HEK293 (cell line): Measurements from ENCODE around the gene ACKR4.

Source experiments
- CTCF ChIA-PET: fragments of 350-600 bp; formaldehyde crosslinking; extraction: SDS; loops from one replicate; lab custom pipeline; 2021; ENCODE audit warnings: antibody characterized with exemption; lab: Yijun Ruan, JAX
- POLR2A ChIA-PET: fragments of 300-600 bp; formaldehyde crosslinking; extraction: SDS; loops from one replicate; lab custom pipeline; 2020; ENCODE audit warnings: antibody characterized with exemption, inconsistent platforms; lab: Yijun Ruan, JAX
- H3K27ac ChIP-seq: fragments of 200-500 bp; sonication (Bioruptor generic); 2 replicates; pipeline ENCODE4 v1.5.1; 2014; ENCODE audit warnings: low read depth, low read length, control low read depth, inconsistent platforms; ENCODE audit errors: extremely low read depth
- H3K36me3 ChIP-seq, 2 experiments: fragments of 200-500 bp in 1 of 2; sonication (Bioruptor generic) in 1 of 2; 1 replicate in 1 of 2; 2 replicates in 1 of 2; pipeline ENCODE4 v1.5.1; 2014 to 2017; ENCODE audit warnings: inconsistent platforms in 2 of 2, low read length in 2 of 2; ENCODE audit not compliant: control insufficient read depth in 2 of 2, insufficient read depth in 1 of 2
- H3K4me1 ChIP-seq: fragments of 200-500 bp; sonication (Bioruptor generic); 2 replicates; pipeline ENCODE4 v1.5.1; 2014; ENCODE audit warnings: mild to moderate bottlenecking, low read length, inconsistent platforms; ENCODE audit not compliant: control insufficient read depth, insufficient read depth
- H3K4me3 ChIP-seq: 2 replicates; pipeline ENCODE4 v1.5.1; 2011; ENCODE audit warnings: low read depth, mild to moderate bottlenecking, control low read depth, low read length, moderate library complexity
- H3K9me3 ChIP-seq: fragments of 200-500 bp; sonication (Bioruptor generic); 2 replicates; pipeline ENCODE4 v1.5.1; 2014; ENCODE audit warnings: low read depth, low read length, inconsistent platforms; ENCODE audit not compliant: control insufficient read depth, insufficient read depth
- FEZF1 ChIP-seq: fragments of 450-650 bp; formaldehyde crosslinking; IDR thresholded peaks from 2 replicates; pipeline ENCODE4 v1.5.1; 2016; ENCODE audit warnings: missing biosample characterization, missing genetic modification characterization
- GLI2 ChIP-seq: fragments of 450-650 bp; formaldehyde crosslinking; IDR thresholded peaks from 2 replicates; pipeline ENCODE4; 2017; ENCODE audit warnings: missing biosample characterization, missing genetic modification characterization, low read depth, borderline replicate concordance
- HOXD13 ChIP-seq: sonication (generic); formaldehyde crosslinking; IDR thresholded peaks from 2 replicates; pipeline ENCODE4 v1.8.0; 2022; ENCODE audit warnings: missing genetic modification reagents, borderline replicate concordance
- IKZF3 ChIP-seq: fragments of 450-650 bp; IDR thresholded peaks from 2 replicates; pipeline ENCODE4 v1.5.0; 2018; ENCODE audit warnings: missing biosample characterization, mild to moderate bottlenecking, missing genetic modification characterization, moderate library complexity
- KLF1 ChIP-seq: fragments of 450-650 bp; formaldehyde crosslinking; IDR thresholded peaks from 2 replicates; pipeline ENCODE4 v1.5.1; 2016; ENCODE audit warnings: missing biosample characterization, missing genetic modification characterization
- KLF10 ChIP-seq: fragments of 450-650 bp; IDR thresholded peaks from 2 replicates; pipeline ENCODE4 v1.5.1; 2018; ENCODE audit warnings: missing biosample characterization, mild to moderate bottlenecking, missing genetic modification characterization
- KLF17 ChIP-seq: fragments of 450-650 bp; formaldehyde crosslinking; IDR thresholded peaks from 2 replicates; pipeline ENCODE4 v1.5.1; 2016; ENCODE audit warnings: missing biosample characterization, missing genetic modification characterization
- MYNN ChIP-seq: fragments of 450-650 bp; formaldehyde crosslinking; IDR thresholded peaks from 2 replicates; pipeline ENCODE4 v1.5.1; 2016; ENCODE audit warnings: missing biosample characterization, missing genetic modification characterization, borderline replicate concordance
- OVOL3 ChIP-seq: fragments of 450-650 bp; formaldehyde crosslinking; IDR thresholded peaks from 2 replicates; pipeline ENCODE4 v1.5.1; 2016; ENCODE audit warnings: missing biosample characterization, missing genetic modification characterization
- RBAK ChIP-seq: fragments of 450-650 bp; formaldehyde crosslinking; IDR thresholded peaks from 2 replicates; pipeline ENCODE4 v1.5.1; 2016; ENCODE audit warnings: missing biosample characterization, missing genetic modification characterization
- SP7 ChIP-seq: fragments of 450-650 bp; formaldehyde crosslinking; IDR thresholded peaks from 2 replicates; pipeline ENCODE4 v1.5.1; 2016; ENCODE audit warnings: missing biosample characterization, missing genetic modification characterization
- WT1 ChIP-seq: fragments of 450-650 bp; formaldehyde crosslinking; IDR thresholded peaks from 2 replicates; pipeline ENCODE4 v1.5.1; 2016; ENCODE audit warnings: missing biosample characterization, missing genetic modification characterization
- ZBTB10 ChIP-seq: fragments of 450-650 bp; formaldehyde crosslinking; IDR thresholded peaks from 2 replicates; pipeline ENCODE4 v1.5.1; 2016; ENCODE audit warnings: missing biosample characterization, missing genetic modification characterization
- ZBTB17 ChIP-seq: fragments of 450-650 bp; formaldehyde crosslinking; IDR thresholded peaks from 2 replicates; pipeline ENCODE4 v1.5.1; 2016; ENCODE audit warnings: missing biosample characterization, missing genetic modification characterization
- ZFP37 ChIP-seq: fragments of 450-650 bp; formaldehyde crosslinking; IDR thresholded peaks from 2 replicates; pipeline ENCODE4 v1.5.1; 2016; ENCODE audit warnings: missing biosample characterization, missing genetic modification characterization
- ZNF10 ChIP-seq: fragments of 450-650 bp; formaldehyde crosslinking; IDR thresholded peaks from 2 replicates; pipeline ENCODE4 v1.5.1; 2017; ENCODE audit warnings: missing biosample characterization, missing genetic modification characterization
- ZNF169 ChIP-seq: fragments of 450-650 bp; formaldehyde crosslinking; IDR thresholded peaks from 2 replicates; pipeline ENCODE4 v1.5.1; 2016; ENCODE audit warnings: missing biosample characterization, missing genetic modification characterization
- ZNF174 ChIP-seq: fragments of 450-650 bp; formaldehyde crosslinking; IDR thresholded peaks from 2 replicates; pipeline ENCODE4 v1.5.0; 2017; ENCODE audit warnings: missing biosample characterization, mild to moderate bottlenecking, missing genetic modification characterization
- ZNF18 ChIP-seq: fragments of 450-650 bp; formaldehyde crosslinking; IDR thresholded peaks from 2 replicates; pipeline ENCODE4 v1.5.1; 2016; ENCODE audit warnings: missing biosample characterization, missing genetic modification characterization
- ZNF529 ChIP-seq: fragments of 450-650 bp; formaldehyde crosslinking; IDR thresholded peaks from 2 replicates; pipeline ENCODE4 v1.5.1; 2017; ENCODE audit warnings: missing genetic modification characterization, missing biosample characterization; ENCODE audit not compliant: insufficient replicate concordance
- ZNF530 ChIP-seq: fragments of 450-650 bp; formaldehyde crosslinking; IDR thresholded peaks from 2 replicates; pipeline ENCODE4 v1.5.1; 2016; ENCODE audit warnings: low read depth, missing biosample characterization, missing genetic modification characterization
- ZNF600 ChIP-seq: fragments of 450-650 bp; formaldehyde crosslinking; IDR thresholded peaks from 2 replicates; pipeline ENCODE4 v1.5.1; 2016; ENCODE audit warnings: missing biosample characterization, missing genetic modification characterization
- ZNF645 ChIP-seq: fragments of 450-650 bp; formaldehyde crosslinking; IDR thresholded peaks from 2 replicates; pipeline ENCODE4; 2016; ENCODE audit warnings: missing biosample characterization, missing genetic modification characterization
- ZXDB ChIP-seq: fragments of 450-650 bp; formaldehyde crosslinking; IDR thresholded peaks from 2 replicates; pipeline ENCODE4 v1.5.1; 2016; ENCODE audit warnings: missing biosample characterization, missing genetic modification characterization

ACKR4 gene

GRCh38 chr3:132616780-132617179 lies 19.7 kb downstream of the ACKR4 start:
- Histone ChIP-seq H3K9me3 (no peaks in the 10 kb centered on the region), H3K4me3 (no peak overlapping the region)
- POLR2A ChIA-PET, result no interaction called here

GRCh38 chr3:132622148-132622547 lies 25.1 kb downstream of the ACKR4 start:
- no peaks in the 10 kb centered on the region for H3K9me3 ChIP-seq
- TF ChIP-seq KLF17 (no peak), SP7 (no peak), KLF10 (tag by site-specific recombination) (no peak), OVOL3 (tag by site-specific recombination) (no peak), ZBTB17 (no peak), ZNF18 (tag by site-specific recombination) (no peak), WT1 (tag by site-specific recombination) (no peak), ZFP37 (tag by site-specific recombination) (no peak), RBAK (tag by site-specific recombination) (no peak), ZNF10 (tag by site-specific recombination) (no peak), ZNF645 (tag by site-specific recombination) (no peak), ZNF530 (no peak), FEZF1 (no peak), HOXD13 (CRISPR knock-in tag) (no peak), MYNN (tag by site-specific recombination) (no peak)
- TF ChIP-seq, all 188 proteins: peak for 0
- ChIA-PET CTCF (no interaction called here), POLR2A (no interaction called here)
- Histone ChIP-seq H3K27ac (no peak overlapping the region), H3K4me1 (no peaks in the 10 kb centered on the region), H3K4me3 (no peak overlapping the region), H3K36me3 (peaks cover 5 to 29% of the 10 kb centered on the region in 2 experiments; a peak in 2 of 3 replicates)

More at GRCh38 chr3:132616780-132617179, 19.7 kb downstream of the ACKR4 start:
- Histone ChIP-seq H3K4me1 (no peaks in the 10 kb centered on the region), H3K27ac (no peak overlapping the region), H3K36me3 (peaks cover 0 to 26% of the 10 kb centered on the region in 2 experiments; a peak in 1 of 3 replicates)
- TF ChIP-seq ZNF169 (tag by site-specific recombination) (no peak), ZXDB (tag by site-specific recombination) (no peak), ZNF529 (tag by site-specific recombination) (no peak), IKZF3 (no peak), KLF1 (tag by site-specific recombination) (no peak), ZNF600 (tag by site-specific recombination) (no peak), ZNF174 (tag by site-specific recombination) (no peak), ZBTB10 (tag by site-specific recombination) (no peak), GLI2 (tag by site-specific recombination) (no peak)
- CTCF ChIA-PET, result no interaction called here
